ENCODE results near the gene DOCK3. TPM values are rescaled to one million over a fixed set of nuclear protein-coding genes. Genes with fewer than 3 reads are reported as not detected.
"Not testable (repeated sequence)": the region's sequence is repeated elsewhere in the genome, so short reads cannot be mapped to it uniquely, and the experiment has no call there.

DOCK3 gene
- total RNA-seq, 2 donors from 2014 or later = 7.2 to 9.7 TPM

DNA sequence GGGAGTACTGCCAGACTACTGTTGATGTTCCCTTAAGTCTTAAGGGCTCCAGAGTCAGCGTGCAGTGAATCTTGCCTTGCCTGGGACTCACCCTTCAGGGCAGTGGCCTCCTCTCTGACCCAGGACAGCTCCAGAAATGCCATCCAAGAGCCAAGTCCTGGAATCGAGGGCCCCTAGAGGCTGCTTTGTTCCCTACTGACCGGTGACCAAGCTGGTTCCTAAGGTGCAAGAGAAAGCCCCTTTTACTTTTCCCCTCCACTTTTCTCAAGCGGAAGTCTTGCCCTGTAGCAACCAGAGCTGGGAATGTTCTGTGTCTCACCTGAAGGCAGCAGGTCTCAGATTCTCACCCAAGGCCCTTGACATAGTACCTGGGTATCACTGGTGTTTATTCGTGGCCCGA is 238.0 kb downstream of the DOCK3 start:
- no peak for DNase-seq
- ATAC-seq (replicated peaks in 1 of 2) = no peak
- no peak overlapping the region for H3K27ac Mint-ChIP-seq
- no peaks in the 10 kb centered on the region for H3K4me1 Mint-ChIP-seq (ENCODE audit: low read depth)
- no peak overlapping the region for H3K4me3 Mint-ChIP-seq
- H3K36me3 Mint-ChIP-seq (ENCODE audit: insufficient read depth in 2 of 2) = peaks cover 3 to 13% of the 10 kb centered on the region in 2 donors
- H3K27me3 Mint-ChIP-seq (ENCODE audit: low read depth) = peaks cover 15% of the 10 kb centered on the region
- peaks cover 1 to 6% of the 10 kb centered on the region in 2 donors for H3K9me3 Mint-ChIP-seq

GRCh38 chr3:50913260-50913659 is 238.5 kb downstream of the DOCK3 start:
- no peak for DNase-seq
- peaks cover 0 to 4% of the 10 kb centered on the region in 2 donors for H3K9me3 Mint-ChIP-seq
- no peak overlapping the region for H3K27ac Mint-ChIP-seq
- H3K36me3 Mint-ChIP-seq (ENCODE audit: insufficient read depth in 2 of 2) = peaks cover under 1 to 11% of the 10 kb centered on the region in 2 donors
- no peaks in the 10 kb centered on the region for H3K4me1 Mint-ChIP-seq (ENCODE audit: low read depth)
- ATAC-seq (replicated peaks in 1 of 2) = no peak
- H3K4me3 Mint-ChIP-seq = no peak overlapping the region
- H3K27me3 Mint-ChIP-seq (ENCODE audit: low read depth) = peaks cover 10% of the 10 kb centered on the region

DNA sequence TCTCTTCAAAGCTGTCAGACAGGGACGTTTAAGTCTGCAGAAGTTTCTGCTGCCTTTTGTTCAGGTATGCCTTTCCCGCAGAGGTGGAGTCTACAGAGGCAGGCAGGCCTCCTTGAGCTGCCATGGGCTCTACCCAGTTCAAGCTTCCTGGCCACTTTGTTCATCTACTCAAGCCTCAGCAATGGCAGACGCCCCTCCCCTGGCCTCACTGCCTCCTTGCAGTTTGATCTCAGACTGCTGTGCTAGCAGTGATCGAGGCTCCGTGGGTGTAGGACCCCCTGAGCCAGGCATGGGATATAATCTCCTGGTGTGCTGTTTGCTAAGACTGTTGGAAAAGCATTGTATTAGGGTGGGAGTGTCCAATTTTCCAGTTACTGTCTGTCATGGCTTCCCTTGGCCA is 247.3 kb downstream of the DOCK3 start:
- not testable (repeated sequence) for ATAC-seq (replicated peaks in 1 of 2); H3K9me3 Mint-ChIP-seq; H3K36me3 Mint-ChIP-seq (ENCODE audit: insufficient read depth in 2 of 2); H3K27ac Mint-ChIP-seq; DNase-seq; H3K27me3 Mint-ChIP-seq (ENCODE audit: low read depth); H3K4me3 Mint-ChIP-seq; H3K4me1 Mint-ChIP-seq (ENCODE audit: low read depth)

DNA sequence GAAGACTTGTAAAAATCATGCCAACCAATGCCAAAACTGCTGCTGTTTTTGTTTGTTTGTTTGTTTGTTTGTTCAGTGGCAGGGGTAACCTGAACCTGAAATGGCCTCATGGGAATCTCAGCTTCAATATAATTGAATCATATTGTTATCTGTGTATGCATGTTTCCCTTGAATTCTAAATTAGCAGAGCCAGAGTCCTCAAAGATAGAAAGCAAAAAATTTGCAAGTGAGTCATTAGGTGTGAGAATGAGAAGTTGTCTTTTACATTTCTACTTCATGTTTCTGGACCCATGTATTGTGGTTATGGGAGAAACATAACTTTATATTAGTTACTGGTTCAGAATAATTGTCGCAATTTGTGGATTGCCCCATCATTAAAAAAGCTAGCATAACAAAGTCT is 249.2 kb downstream of the DOCK3 start:
- Mint-ChIP-seq H3K4me3 (no peak overlapping the region), H3K27ac (no peak overlapping the region), H3K36me3 (ENCODE audit: insufficient read depth in 2 of 2) (peaks cover 1 to 3% of the 10 kb centered on the region in 2 donors), H3K9me3 (peaks cover 0 to 1% of the 10 kb centered on the region in 2 donors), H3K27me3 (ENCODE audit: low read depth) (no peaks in the 10 kb centered on the region), H3K4me1 (ENCODE audit: low read depth) (peaks cover 10% of the 10 kb centered on the region)
- DNase-seq = no peak
- no peak for ATAC-seq (replicated peaks in 1 of 2)

GRCh38 chr3:50924638-50925037 is 249.9 kb downstream of the DOCK3 start:
- no peak for ATAC-seq (replicated peaks in 1 of 2)
- no peak overlapping the region for H3K27ac Mint-ChIP-seq
- H3K36me3 Mint-ChIP-seq (ENCODE audit: insufficient read depth in 2 of 2) = peaks cover 0 to 2% of the 10 kb centered on the region in 2 donors
- H3K4me3 Mint-ChIP-seq = no peak overlapping the region
- no peaks in the 10 kb centered on the region for H3K9me3 Mint-ChIP-seq
- DNase-seq = no peak
- peaks cover 10% of the 10 kb centered on the region for H3K4me1 Mint-ChIP-seq (ENCODE audit: low read depth)
- H3K27me3 Mint-ChIP-seq (ENCODE audit: low read depth) = no peaks in the 10 kb centered on the region

DNA sequence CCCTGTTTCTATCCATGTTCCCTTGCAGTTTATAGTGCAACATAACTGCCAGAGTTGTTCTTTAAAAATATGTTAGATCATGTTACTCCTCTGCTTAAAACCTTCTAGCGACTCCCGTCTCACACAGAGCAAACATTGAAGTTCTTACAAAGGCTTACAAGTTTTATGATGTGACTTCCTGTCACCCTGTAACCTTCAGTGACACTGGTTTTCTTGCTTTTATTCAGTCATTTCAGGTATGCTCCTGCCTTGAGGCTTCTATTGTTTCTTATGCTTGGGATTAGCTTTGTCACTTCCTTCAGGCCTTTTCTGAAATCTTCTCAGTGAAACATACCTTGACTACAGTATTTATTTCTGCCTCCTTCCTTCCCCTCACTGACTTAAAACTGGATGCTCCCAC is 252.1 kb downstream of the DOCK3 start:
- no peak for DNase-seq
- Mint-ChIP-seq H3K4me3 (no peak overlapping the region), H3K4me1 (ENCODE audit: low read depth) (peaks cover 10% of the 10 kb centered on the region), H3K27me3 (ENCODE audit: low read depth) (no peaks in the 10 kb centered on the region), H3K36me3 (ENCODE audit: insufficient read depth in 2 of 2) (peaks cover 0 to 2% of the 10 kb centered on the region in 2 donors), H3K27ac (peak overlapping the region; percentile 68), H3K9me3 (no peaks in the 10 kb centered on the region)
- peak; percentile 27 to 61 for ATAC-seq (replicated peaks in 1 of 2)

GRCh38 chr3:50930371-50931208 is 255.9 kb downstream of the DOCK3 start:
- Mint-ChIP-seq H3K36me3 (ENCODE audit: insufficient read depth in 2 of 2) (peaks cover 6 to 15% of the 10 kb centered on the region in 2 donors), H3K4me3 (no peak overlapping the region), H3K9me3 (peaks cover 3 to 7% of the 10 kb centered on the region in 2 donors), H3K27me3 (ENCODE audit: low read depth) (peaks cover 6% of the 10 kb centered on the region), H3K27ac (peak overlapping the region; percentile 56), H3K4me1 (ENCODE audit: low read depth) (peaks cover 15% of the 10 kb centered on the region)
- ATAC-seq (replicated peaks in 1 of 2) (no peak), DNase-seq (no peak)

- not testable (repeated sequence) for H3K27ac Mint-ChIP-seq; H3K27me3 Mint-ChIP-seq (ENCODE audit: low read depth); H3K9me3 Mint-ChIP-seq; DNase-seq; H3K4me1 Mint-ChIP-seq (ENCODE audit: low read depth); H3K4me3 Mint-ChIP-seq
- H3K36me3 Mint-ChIP-seq (ENCODE audit: insufficient read depth in 2 of 2) = peaks cover 7 to 16% of the 10 kb centered on the region in 2 donors
- ATAC-seq (replicated peaks in 1 of 2) = peak in 1 of 2 donors; percentile 32
Observed at GRCh38 chr3:50932918-50933317, 258.2 kb downstream of the DOCK3 start.

DNA sequence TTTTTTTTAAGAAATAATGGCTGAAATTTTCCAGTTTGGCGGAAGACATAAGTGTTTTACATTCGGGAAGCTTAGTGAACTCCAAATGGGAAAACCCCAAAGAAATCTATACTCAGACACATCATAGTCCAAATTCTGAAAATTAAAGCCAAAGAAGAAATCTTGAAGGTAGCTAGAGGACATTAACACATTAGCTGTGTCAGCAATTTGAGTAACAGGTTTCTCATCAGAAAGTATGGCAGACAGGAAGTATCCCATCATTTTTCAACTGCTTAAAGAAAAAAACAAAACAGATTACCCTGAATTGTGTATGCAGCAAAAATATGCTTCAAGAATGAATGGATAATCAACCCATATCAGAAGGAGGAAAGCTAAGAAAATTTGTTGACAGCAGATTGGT is 261.7 kb downstream of the DOCK3 start:
- Mint-ChIP-seq H3K4me3 (no peak overlapping the region), H3K4me1 (ENCODE audit: low read depth) (peaks cover 5% of the 10 kb centered on the region), H3K27me3 (ENCODE audit: low read depth) (peaks cover 6% of the 10 kb centered on the region), H3K27ac (no peak overlapping the region), H3K9me3 (peaks cover 3 to 7% of the 10 kb centered on the region in 2 donors), H3K36me3 (ENCODE audit: insufficient read depth in 2 of 2) (peaks cover 7 to 16% of the 10 kb centered on the region in 2 donors)
- ATAC-seq (replicated peaks in 1 of 2) = no peak
- no peak for DNase-seq

GRCh38 chr3:50947419-50947818 is 272.7 kb downstream of the DOCK3 start:
- no peaks in the 10 kb centered on the region for H3K36me3 Mint-ChIP-seq (ENCODE audit: insufficient read depth in 2 of 2)
- H3K4me1 Mint-ChIP-seq (ENCODE audit: low read depth) = peaks cover 14% of the 10 kb centered on the region
- H3K9me3 Mint-ChIP-seq = no peaks in the 10 kb centered on the region
- H3K27ac Mint-ChIP-seq = no peak overlapping the region
- no peaks in the 10 kb centered on the region for H3K27me3 Mint-ChIP-seq (ENCODE audit: low read depth)
- DNase-seq (no peak), ATAC-seq (replicated peaks in 1 of 2) (no peak)
- no peak overlapping the region for H3K4me3 Mint-ChIP-seq

- ATAC-seq (replicated peaks in 1 of 2) (no peak), DNase-seq (no peak)
- H3K27ac Mint-ChIP-seq = peak overlapping the region; percentile 92
- H3K9me3 Mint-ChIP-seq = no peaks in the 10 kb centered on the region
- peak overlapping the region; percentile 61 to 91 for H3K4me3 Mint-ChIP-seq
- H3K36me3 Mint-ChIP-seq (ENCODE audit: insufficient read depth in 2 of 2) = no peaks in the 10 kb centered on the region
- H3K27me3 Mint-ChIP-seq (ENCODE audit: low read depth) = no peaks in the 10 kb centered on the region
- H3K4me1 Mint-ChIP-seq (ENCODE audit: low read depth) = peaks cover 14% of the 10 kb centered on the region
Observed at GRCh38 chr3:50950591-50950990, 275.9 kb downstream of the DOCK3 start.

DNA sequence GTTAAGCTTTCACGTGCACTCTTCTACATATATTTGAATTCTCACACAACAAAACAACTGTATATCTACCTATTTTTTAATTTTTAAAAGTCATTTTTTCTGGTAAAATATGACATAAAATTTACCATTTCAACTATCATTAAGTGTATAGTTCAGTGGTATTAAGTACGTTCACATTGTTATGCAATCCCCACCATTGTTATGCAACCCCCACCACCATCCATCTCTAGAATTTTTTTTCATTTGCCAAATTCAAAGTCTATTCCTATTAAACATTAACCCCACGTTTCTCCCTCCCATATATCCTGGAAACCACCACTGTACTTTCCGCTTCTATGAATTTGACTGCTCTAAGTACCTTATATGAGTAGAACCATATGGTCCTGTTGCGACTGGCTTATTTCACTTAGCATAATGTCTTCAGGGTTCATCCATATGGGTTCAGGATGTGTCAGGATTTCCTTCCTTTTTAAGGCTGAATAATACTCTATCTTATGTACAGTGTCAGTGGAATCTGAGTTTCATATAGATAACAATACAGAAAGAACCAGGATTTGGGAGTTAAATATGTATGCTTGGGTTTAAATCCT is 279.2 kb downstream of the DOCK3 start:
- Mint-ChIP-seq H3K9me3 (no peaks in the 10 kb centered on the region), H3K27me3 (ENCODE audit: low read depth) (no peaks in the 10 kb centered on the region), H3K36me3 (ENCODE audit: insufficient read depth in 2 of 2) (no peaks in the 10 kb centered on the region), H3K4me1 (ENCODE audit: low read depth) (peaks cover 14% of the 10 kb centered on the region), H3K27ac (no peak overlapping the region), H3K4me3 (no peak overlapping the region)
- DNase-seq (no peak), ATAC-seq (replicated peaks in 1 of 2) (no peak)

GRCh38 chr3:50961386-50961785 is 286.7 kb downstream of the DOCK3 start:
- no peak for ATAC-seq (replicated peaks in 1 of 2)
- Mint-ChIP-seq H3K4me3 (no peak overlapping the region), H3K9me3 (no peaks in the 10 kb centered on the region), H3K27me3 (ENCODE audit: low read depth) (peaks cover 6% of the 10 kb centered on the region), H3K4me1 (ENCODE audit: low read depth) (no peaks in the 10 kb centered on the region), H3K27ac (no peak overlapping the region), H3K36me3 (ENCODE audit: insufficient read depth in 2 of 2) (no peaks in the 10 kb centered on the region)
- no peak for DNase-seq

Measured in activated T-cell treated with anti-CD3 and anti-CD28 coated beads, Interleukin-2, amount 50 U/mL, for 72 hours (primary cell).